Head of caudate nucleus (tissue), 42 donors: ENCODE measurements around the gene SNRPA1.
A peak's percentile ranks its signal among the peaks of the same experiment; 100 is the strongest.
"Not testable (repeated sequence)": the region's sequence is repeated elsewhere in the genome, so short reads cannot be mapped to it uniquely, and the experiment has no call there.

Source experiments
- DNase-seq, 42 donors: peaks; one replicate each; pipeline versions ENCODE4 v3.0.0 to v3.0.0-alpha.2; 2020 to 2021; ENCODE audit warnings: mixed read lengths in 7 of 42
- intact Hi-C: fragments of 100-400 bp; cut with DNase I; formaldehyde crosslinking; loops from one replicate; pipeline ENCODE4 v1.15.0; 2022

SNRPA1 gene

DNA sequence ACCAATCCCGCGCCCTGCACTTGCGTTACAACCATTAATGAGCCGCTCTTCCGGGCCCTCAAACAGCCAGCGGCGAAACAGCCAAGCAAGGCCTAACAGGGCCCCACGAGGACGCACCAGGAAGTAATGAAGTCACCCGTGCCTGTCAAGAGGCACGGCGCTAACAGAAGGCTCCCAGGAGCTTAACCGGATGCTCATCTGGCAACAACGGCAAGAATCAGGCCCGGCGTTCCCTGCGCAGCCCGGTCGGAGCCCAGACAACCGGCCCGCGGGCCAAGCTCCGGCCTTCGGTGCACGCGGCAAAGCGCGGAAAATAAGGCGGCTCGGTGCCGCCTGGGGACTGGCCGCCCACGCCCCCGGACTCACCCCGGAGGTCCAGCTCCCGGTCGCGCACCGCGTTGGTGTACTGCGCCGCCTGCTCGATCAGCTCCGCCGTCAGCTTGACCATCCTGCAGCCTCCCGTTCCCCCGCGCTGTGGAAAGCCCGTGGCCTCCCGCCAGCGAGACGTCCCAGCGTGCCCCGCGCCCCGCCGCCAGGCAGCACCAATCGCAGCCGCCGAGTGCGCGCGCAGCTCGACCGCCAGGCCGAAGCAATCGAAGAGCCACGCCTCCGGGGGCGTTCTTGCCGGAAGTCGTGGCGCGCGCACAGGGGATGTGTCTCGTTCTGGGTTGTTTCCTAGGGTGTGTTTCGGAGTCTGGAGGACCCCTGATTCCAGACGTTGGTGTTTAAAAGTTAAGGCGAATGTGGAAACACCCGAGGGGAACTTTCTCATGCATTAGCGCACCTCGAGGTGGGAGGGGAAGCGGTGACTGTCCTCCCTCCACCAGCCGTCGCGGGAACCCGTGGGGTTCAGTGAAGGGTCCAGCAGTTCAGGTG lies at the start of gene SNRPA1:
TSS of gene SNRPA1 (minus strand) at position 518 of the 876 bp plus-strand sequence. CDS start at position 448, 70 bp downstream.
- intact Hi-C loops, result loop anchor here (2.0 kb wide), 1 partner anchor 352 kb away; no protein-coding TSS in a partner anchor
- DNase-seq, result peak; percentile 82 to 98 (median 95)

DNA sequence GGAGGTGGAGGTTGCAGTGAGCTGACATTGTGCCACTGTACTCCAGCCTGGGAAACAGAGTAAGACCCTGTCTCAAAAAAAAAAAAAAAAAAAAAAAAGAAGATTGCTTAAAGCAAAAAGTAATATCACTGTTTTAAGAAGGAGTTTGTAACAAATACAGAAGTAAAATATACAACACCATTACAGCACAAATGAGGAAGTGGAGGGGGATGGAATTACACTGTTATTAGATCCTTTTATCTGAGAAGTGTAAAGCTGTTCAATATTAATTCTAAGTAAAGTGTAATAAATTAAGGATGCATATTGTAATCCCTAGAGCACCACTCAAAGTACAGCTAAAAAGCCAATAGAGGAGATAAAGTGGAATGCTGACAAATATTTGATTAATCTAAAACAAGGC lies 47.0 kb upstream of the SNRPA1 start:
- intact Hi-C loops, result no loop called here
- DNase-seq, result no peak

DNA sequence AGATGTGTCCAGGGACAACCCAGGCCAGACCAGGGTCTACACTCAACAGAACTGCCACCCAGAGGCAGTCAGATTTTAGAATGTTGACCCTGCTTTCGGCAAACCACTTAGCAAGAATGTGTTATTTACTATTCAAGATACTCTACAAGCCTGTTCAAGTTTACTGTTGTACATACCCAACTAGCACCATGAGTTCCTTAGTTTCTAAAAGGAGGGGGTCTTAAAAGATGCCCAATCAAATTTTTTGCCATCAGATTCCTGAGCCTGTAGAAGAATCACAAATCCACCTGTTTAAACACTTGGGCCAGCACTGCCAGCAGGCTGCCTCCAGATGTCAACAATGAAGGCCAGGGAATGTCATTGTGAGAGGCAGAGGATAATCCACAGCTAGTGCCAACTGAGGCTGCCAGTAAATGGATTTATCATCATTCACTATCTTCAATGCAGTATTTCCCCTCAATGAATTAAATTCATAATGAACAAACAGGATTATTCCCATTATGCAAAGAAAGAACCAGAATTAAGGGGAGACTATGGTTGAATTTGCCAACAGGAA lies 43.5 kb upstream of the SNRPA1 start:
- intact Hi-C loops, result no loop called here
- no peak for DNase-seq

DNA sequence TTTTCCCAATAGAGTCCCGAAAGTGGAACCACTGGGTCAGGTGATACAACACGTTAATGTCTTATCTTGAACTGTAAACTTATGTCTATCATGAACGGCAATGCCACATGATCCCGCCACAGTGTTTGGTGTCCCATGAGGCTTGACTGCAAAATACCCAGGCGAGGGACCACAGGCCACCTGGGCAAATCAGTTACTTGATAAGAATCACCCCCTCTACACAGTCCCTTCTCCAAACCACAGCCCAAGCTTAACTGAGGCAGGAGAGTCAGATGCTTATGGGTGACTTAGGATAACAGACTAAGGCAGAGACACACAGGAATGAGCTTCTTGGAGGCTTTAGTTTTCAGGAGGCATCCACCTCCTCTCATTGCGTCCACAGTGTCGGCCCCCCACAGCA lies 42.9 kb upstream of the SNRPA1 start:
- peak in 4 of 42 donors; percentile 0 to 19 (median 6) for DNase-seq
- intact Hi-C loops, result no loop called here

DNA sequence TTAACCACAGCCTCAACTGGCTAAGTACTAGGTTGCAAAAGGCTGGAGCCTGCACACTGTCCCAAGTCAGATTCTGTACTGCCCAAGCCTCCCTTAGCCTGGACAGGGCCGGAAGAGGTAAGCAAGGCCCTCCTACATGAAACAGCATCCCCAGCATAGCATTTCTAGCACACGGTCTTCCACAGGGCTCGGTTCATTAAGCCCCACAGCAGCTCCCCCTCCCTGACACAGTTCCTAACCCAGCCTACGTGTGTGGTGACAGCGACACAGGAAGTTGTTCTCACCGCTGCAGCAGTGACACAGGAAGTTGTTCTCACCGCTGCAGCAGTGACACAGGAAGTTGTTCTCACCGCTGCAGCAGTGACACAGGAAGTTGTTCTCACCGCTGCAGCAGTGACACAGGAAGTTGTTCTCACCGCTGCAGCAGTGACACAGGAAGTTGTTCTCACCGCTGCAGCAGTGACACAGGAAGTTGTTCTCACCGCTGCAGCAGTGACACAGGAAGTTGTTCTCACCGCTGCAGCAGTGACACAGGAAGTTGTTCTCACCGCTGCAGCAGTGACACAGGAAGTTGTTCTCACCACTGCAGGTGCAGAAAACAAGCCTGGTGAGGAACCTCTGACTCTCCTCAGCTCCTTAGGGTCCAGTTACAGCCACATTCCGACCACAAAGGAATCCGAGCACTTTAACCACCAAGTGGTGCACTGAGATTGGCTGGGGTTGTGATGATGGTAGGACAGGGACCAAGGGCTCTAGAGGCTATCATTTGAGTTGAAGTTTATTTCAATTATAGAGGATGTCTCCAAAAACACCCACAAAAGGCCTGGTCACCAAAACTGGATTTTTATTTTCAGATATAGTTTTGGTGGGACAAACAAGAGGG lies 39.1 kb upstream of the SNRPA1 start:
- intact Hi-C loops, result not testable (repeated sequence)
- peak in 2 of 42 donors; percentile 1 to 21 for DNase-seq

DNA sequence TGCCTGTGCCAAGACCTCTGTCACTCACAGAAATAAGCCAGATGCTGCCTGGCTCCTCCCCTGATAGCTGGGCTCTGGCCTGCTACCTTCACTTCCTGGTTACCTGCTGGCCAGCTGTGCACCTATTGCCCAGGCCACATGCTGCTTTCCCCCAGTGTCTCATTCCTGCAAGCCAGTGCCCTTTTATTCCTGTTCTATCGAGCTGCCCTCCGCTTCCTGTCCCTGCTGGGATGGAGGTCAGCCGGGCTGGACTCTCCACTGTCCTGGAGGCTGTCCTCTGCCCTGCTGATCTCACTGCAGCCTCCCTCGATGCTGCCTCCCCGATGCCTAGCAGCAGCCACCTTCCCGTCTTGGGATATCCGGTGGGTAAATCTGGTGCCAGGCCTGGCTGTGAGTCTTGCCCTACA lies 37.0 kb upstream of the SNRPA1 start:
- intact Hi-C loops, result no loop called here
- DNase-seq, result peak in 6 of 42 donors; percentile 7 to 31 (median 10)

DNA sequence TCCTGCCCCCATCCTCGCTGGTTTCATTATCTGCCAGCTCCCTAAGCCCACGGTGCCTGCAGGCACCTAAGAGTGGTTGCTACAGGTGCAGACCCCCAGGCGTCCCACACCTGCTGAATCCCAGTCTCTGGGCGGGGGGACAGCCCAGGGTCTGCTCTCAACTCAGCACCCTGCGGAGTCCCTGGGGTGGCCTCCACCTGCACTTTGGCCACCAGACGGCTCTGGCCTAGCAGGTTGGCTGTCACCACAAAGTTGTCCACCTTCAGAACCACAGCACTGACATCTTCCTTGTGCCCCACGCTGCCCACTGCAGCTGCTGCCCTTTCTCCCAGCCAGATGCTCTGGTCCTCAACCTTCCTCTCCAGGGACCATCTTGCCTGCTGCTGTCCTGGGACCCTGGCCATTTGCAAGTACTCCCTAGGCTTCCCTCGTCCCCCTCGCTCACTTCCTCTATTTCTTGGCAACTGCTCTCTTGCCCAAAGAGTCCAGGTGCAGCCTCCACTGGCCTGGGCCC lies 34.9 kb upstream of the SNRPA1 start:
- peak in 6 of 42 donors; percentile 3 to 32 (median 14) for DNase-seq
- intact Hi-C loops, result no loop called here

DNA sequence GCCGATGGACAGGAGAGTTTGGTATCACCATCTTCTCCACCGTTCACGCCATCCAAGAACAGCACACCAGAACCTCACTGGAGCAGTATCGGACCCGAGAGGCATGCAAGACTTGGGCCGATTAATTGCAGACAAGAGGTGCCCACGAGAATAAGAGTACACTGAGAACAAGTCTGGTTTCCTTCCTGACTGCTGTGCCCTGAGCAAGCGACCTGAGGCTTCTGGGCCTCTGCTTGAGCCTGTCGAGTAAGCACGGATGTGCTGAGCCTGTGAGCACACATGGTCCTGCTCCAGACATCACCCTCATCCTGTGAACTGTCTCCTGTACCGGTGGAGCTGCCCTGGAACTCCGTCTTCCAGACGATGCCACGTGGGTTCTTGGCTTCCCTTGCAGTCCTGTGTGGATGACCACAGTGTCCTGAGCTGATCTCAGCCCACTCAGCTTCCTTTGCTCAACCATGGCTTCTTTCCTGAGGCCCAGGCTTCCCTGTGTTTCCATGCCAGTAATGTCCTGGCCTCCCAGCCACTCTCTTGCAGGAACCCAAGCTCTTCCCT lies 34.3 kb upstream of the SNRPA1 start:
- intact Hi-C loops, result no loop called here
- peak in 9 of 42 donors; percentile 2 to 23 (median 7) for DNase-seq

DNA sequence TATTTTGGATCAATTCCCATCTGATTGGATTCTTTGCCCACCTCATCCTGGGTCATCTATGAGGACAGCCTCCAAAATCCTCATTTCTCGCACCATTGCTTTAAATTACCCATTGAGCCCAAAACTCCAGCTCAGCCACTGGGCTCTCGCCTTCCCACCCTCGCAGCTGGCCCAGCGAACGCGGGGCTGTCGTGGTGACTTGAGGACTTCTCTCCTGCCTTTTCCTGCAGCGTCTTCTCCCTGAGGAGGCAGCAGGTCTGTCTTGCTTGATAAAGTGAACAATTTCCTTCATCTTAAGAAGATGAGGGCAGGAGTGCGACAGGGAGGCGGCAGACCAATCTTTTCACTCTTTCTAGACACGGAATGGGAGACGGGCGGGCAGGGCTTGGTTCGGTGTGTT lies 33.0 kb upstream of the SNRPA1 start:
- intact Hi-C loops, result no loop called here
- DNase-seq, result peak in 6 of 42 donors; percentile 3 to 26 (median 4)

DNA sequence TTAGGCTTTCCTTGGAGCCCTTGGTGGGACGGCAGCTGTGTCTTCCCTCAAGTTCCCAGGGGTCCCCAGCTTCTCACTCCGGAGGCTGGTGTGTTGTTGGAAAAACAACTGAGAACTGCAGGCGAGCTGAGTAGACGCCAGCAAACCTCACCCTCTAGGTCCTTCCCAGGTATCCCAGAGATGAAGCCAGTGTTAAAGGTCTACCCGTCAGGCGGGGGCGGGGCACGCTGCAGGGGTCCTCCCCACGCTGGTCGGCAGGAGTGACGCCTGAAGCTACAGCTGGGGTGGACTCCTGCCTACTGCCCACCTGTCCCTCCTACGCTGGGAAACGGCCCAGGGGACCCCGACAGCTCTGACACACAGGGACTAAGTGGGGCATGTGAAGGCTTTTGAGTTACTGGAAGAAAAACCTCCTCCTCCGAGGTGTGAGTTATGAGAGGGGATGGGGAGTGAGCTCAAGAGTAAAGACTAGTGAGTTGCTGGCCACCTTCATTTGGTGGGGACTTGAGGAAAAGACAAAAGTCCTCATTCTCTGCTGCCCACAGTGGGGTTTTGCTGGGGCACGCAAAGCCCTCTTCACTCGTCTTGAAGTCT lies 32.2 kb upstream of the SNRPA1 start:
- intact Hi-C loops, result no loop called here
- peak in 7 of 42 donors; percentile 7 to 39 (median 8) for DNase-seq

DNA sequence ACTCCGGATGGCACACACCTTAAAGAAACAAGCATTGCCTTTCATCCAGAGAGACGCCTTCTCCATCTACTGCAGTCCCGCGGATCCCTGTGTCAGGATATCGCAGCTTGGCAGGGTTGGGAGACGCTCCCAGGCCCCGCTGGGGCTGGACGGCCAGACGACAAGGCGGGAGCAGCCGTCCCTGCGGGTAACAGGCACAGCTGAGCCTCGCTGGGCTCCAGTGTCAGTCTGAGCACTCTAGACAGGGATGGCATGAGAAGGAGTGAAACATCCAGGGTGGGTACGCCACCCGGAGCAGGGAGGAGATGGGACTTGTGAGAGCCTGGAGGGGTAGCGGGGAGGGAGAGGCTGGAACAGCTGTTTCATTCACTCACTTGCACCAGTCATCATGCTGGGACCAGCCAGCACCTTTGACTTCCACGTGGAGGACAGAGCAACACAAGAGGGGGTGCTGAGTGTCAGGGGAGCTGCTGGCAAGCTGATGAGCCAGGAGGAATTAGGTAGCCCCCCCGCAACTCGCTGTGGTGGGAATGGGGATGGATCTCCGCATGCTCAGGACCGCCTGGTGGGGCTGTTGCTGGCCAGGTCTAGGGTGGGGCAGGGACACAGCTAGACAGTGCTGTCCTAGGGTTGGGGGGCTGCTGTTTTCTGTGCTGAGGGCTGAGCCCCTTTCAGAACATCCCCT lies 31.6 kb upstream of the SNRPA1 start:
- intact Hi-C loops, result no loop called here
- peak in 7 of 42 donors; percentile 2 to 15 (median 12) for DNase-seq

DNA sequence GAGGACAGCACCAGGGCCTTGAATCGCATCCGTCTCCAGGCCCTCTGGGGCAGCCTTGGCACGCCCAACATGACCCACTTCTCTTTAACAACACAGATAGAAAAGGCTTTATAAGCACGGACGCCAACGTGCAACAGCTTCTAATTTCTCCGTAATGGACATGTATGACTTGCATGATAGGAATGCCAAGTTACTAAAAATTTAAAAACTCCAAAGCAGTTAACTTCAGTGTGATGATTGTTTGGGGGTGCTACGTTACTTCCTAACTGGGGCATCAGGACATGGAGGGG lies 30.9 kb upstream of the SNRPA1 start:
- intact Hi-C loops, result no loop called here
- peak in 3 of 42 donors; percentile 6 to 14 (median 13) for DNase-seq

DNA sequence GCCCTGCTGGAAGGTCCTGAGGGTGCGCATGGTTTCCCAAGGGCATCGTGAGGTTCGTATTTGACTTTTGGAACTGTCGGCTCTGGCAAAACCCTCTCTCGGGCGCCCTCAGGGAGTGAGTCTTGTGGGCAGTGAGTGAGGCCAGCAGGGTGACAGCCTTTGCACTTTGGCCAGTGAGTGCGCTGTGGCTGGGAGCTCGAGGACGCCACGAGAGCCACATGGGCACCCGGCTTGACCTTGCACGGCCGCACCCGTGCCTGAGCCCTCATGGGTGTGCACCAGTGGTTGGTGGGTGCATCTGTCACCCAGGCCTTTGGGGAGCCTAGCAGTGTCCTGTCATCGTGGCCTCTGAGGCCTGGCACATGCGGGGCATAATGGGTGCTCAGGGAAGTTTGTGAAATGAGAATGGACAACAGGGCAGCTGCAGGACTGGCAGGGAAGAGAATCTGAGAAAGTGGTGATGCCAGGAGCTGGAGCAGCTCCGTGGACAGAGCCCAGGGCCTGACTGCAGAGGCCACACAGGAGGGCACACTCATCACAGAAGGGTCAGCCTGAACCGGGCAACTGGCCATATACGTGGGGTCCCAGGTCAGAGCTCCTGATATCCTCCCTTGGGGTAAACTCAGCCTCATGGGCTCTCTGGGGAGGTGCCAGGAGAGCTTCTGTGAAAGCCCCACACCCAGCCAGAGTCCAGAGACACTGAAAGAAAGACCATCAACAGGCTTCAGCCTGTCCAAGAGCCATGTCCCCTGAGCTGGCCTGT lies 30.4 kb upstream of the SNRPA1 start:
- peak in 4 of 42 donors; percentile 10 to 27 (median 18) for DNase-seq

DNA sequence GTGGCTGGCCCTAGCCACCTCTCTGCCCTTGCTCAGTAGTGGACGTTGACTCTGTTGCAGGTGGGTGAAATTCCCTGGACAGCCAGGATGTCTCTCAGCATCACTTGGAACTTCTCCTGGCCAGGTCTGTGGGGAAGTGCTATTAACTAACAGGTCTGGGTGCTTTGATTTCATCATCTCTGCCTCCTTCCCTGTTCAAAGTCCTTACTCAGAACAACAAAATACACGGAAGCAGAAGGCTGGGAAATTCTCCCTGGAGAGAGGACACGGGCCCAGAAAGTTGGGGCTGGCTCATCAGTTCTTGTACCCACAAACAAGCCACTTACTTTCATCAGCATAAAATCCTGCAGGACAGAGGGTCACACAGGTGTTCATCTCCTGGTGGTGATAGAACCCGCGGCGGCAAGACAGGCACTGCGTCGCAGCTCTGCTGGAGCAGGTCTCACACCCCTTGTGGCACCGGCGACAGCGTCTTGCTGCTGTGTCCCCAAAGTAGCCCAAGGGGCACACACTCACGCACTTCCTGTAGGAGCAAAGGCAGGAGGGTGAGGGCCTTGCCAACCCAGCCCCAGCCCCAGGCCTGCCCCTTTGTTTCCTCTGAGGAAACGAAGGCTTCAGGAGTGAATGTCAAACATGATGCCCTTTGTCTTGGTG lies 29.6 kb upstream of the SNRPA1 start:
- peak in 4 of 42 donors; percentile 2 to 7 (median 7) for DNase-seq
- intact Hi-C loops, result no loop called here

More for the DNA sequence above, 30.4 kb upstream of the SNRPA1 start:
- intact Hi-C loops, result no loop called here

DNA sequence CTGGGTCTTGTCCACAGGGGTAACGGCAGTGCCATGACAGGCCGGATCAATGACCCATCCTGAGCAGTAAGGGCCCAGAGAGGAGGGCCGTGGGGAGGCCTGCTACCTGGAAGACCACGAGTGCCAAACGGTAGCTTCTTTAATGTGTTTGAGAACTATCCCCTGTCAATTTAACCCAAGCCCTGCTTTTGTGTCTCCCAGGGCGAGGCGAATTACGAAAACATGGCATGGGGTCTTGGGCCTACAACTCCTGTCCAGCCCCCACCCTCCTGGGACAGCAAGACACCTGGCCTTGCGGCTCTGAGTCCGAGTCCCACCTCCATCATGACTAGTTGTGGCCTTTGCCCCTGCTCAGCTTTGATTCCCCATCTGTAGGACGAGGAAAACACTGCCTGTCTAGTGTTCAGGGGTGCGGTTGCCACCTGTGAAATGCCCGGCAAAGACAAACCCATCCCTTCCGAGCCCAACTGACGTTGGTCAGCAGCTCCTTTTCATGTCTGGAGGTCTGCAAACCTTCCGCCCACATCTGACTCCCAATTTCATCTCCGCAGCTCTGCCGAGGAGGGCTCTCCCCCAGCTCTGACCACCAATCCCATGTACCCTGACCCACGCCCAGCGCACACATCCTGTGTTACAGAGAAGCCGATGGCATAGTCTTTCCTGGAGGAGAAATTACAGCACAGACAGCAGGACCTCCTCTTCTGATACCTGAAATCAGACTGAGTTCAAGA lies 28.9 kb upstream of the SNRPA1 start:
- DNase-seq, result peak in 5 of 42 donors; percentile 5 to 18 (median 10)
- intact Hi-C loops, result no loop called here

DNA sequence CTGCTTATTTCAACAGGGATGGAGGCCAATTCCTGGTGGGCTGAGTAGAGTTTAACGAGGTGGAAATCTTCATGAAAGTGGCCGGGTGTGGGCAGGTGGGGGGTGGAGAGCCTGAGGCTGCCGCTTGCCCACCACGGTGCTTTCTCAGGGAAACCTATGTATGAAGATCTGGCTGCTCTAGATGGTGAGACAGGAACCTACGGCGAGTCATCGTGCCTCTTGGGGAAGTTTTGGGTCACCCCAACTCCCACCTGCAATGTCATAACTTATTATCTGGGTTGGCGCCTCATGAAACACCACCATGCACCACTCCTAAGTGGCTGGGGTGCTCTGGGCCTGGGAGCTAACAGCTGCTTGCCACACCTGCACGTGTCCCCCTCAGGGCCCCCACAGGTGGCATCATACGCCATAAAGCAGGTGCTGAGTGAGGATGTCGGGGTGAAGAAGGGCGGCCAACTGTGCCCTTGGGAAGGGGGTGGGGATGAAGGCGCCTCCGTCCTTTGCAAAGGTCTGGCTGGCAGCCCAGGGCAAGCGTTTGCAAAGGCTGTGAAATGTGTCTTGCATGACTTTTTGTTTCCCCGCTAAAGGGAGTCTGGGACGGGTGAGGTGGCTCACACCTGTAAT lies 27.9 kb upstream of the SNRPA1 start:
- DNase-seq, result peak in 8 of 42 donors; percentile 4 to 27 (median 10)
- intact Hi-C loops, result no loop called here
